HG03135 (cell line): ENCODE results near the gene IRX6.

Experiments used
- ATAC-seq: cut with Tn5 transposase; IDR thresholded peaks from one replicate; pipeline ENCODE4 v1.9.1; 2021; ENCODE audit warnings: mild to moderate bottlenecking, moderate library complexity; ENCODE audit not compliant: unreplicated experiment

The IRX6 gene

DNA sequence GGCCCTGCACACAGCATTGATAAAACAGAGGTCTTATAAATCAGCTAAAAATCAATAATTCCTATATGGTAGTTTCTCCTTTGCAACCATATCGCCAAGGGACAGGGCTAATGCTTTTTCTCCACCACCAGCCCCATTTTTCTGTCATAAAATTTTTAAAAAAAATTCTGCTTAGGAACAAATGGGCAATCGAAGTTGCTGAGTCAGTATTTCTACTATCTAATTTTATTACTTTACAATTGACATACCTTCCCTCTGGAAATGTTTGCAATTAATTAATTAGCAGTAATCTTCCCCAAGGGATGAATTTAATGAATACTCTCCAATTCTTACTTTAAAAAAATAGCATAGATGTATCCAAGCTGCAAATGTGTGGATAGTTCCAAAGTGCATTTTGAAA, 1.7 kb upstream of the IRX6 start:
- no peak for ATAC-seq

DNA sequence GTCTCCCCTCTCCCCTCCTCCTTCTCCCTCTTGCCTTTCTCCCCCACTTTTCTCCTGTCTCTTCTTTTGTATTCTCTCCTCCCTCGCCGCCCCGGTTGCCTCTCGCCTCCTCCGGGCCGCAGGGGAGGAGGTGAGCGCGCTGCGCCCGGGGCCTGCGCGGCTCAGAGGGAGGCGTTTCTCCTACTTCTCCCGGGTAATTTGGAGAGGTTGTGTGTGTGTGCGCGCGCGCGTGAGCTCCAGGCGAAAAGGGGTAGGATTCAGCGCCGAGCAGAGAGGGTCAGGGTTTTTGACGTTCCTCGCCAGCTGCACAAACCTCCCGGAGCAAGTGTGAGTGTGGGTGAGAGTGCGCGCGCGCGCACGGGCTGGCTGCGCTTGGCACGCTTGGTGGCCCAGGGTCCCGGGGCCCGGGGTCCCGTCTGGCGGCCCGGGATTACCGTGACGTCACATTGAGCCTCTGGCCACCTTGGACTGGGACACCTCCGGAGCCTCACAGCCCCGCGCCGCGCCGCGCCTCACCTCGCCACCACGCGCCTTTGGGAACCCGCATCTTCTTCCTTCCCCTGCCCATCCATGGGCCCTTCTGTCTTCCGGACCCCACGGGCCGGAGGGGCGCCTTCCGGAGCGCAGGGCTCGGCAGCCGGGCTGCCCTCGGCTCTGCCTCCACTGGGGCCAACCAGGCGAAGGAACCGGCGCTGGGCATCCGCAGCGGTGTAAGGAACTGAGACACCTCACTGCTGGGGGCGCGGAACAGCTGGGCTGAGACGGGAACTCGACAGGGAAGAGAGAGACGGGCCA, 479 bp downstream of the IRX6 start:
- ATAC-seq, result no peak

DNA sequence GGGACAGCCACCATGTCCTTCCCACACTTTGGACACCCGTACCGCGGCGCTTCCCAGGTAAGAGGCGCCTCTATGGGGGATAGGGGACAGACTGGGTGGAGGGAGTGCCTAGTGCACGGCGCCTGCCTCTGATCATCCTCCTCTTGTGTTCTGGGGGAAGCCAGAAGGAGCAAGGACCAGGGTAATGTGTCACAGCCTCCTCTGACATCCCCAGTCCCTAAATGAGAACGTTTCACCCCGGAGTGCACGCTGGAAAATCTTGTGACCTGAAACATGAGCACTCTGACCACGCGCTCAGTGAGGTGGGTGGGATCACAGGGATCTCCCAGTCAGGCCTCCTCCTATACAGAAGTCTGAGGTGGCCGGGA, 1.1 kb downstream of the IRX6 start:
- ATAC-seq, result no peak

DNA sequence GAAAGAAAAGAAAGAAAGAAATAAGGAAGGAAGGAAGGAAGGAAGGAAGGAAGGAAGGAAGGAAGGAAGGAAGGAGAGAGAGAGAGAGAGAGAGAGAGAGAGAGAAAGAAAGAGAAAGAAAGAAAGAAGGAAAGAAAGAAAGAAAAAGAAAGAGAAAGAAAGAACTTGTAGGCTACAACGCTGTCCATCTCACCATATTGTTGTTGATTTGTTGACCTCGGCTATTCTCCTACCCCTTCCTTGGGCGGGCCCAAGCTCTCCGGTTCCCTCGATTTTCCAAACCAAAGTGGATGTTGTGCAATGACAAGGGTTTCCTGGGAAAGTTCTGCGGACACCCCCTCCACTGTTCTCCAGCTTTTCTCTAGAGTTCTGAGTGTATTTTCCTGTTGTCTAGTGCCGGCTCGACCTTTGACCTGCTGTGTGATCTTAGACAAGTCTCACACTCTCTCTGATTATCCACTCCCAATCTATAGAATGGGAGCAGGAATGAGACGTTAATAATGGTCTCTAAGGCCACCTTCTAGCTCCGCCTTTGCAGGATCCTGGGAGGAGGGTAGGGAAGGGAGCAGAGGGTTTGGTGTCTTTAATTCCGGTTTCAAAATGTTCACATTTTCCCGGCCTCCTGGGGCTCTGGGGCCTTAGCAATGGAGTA, 1.6 kb downstream of the IRX6 start:
- no peak for ATAC-seq

DNA sequence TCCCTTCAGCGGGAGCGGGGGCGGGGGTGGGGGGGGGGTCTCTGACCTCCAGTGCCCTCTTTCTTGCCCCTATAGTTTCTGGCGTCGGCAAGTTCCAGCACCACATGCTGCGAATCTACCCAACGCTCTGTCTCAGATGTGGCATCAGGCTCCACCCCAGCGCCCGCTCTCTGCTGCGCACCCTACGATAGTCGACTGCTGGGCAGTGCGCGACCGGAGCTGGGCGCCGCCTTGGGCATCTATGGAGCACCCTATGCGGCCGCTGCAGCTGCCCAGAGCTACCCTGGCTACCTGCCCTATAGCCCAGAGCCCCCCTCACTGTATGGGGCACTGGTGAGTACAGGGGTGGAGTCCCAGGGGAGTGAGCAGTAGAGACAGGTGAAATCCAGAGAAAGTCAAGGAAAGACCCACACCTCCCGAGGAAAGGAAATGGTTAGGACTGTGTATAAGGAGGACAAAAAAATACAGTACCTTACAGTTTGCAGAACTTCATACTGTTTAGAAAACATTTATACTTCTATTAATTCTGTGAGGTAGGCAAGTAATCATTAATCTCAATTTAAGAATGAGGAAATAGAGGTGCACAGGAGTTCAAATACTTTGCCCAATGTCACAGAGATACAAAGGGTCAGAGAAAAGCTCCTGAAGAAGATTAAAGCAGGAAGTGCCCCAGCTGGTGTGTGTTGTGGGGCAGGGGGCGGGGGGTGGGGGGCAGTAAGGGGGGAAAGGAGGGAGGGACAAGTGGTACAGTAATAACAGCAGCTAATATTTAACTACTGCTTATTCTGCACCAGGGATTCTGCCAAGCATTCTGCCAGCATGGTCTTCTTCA, 2.5 kb downstream of the IRX6 start:
- ATAC-seq, result no peak

DNA sequence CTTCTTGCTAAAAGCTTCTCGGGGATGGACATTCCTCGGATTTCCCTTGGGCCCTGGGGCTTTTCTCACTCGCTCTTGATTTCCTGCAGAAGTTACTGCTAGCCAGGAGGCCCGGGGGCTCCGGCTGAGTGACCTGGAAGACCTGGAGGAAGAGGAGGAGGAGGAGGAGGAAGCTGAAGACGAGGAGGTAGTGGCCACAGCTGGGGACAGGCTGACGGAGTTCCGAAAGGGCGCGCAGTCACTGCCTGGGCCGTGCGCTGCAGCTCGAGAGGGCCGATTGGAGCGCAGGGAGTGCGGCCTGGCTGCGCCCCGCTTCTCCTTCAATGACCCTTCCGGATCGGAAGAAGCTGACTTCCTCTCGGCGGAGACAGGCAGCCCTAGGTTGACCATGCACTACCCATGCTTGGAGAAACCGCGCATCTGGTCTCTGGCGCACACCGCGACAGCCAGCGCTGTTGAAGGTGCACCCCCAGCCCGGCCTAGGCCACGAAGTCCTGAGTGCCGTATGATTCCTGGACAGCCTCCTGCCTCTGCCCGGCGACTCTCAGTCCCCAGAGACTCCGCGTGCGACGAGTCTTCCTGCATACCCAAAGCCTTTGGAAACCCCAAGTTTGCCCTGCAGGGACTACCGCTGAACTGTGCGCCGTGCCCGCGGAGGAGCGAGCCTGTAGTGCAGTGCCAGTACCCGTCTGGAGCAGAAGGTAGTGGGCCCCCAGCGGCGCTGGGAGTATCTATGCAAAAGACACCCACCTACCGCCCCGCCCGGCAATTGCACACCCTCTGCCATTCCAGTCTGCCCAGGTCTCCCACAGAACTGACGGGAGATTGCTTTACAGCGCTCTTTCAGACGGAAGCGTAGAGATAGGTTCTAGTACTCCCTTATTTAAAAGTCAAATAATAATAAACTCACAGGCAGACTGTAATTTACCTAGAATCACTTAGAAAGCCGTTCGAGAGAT, 4.9 kb downstream of the IRX6 start:
- ATAC-seq, result no peak

DNA sequence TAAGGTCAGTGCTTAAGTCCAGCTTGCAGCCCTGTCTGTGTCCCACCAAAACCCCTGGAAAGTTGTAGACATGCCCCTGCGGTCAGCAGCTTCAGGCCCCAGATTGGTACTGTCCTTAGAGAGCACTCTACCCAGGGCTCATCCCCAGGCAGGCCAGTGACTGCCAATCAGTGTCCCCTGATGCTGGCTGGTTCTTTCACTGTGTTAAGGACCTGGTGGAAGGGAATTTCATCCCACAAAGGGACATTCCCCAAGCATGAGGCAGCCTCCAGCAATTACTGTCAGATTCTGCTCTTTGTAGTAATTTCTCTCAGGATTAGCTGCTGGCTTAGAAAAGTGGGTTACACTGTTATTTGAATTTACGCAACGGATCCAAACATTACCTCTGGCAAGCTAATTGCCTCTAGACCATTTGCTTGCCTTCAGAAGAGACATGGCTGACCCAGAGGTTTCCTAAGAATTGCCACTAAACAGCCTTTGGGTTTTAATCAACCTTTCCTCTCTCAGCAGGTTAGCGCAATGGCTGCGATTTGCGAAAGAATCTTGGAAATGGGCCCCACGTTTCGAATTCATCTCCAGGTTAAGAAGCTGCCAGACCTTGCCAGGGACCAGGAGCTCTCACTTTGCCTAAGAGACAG, 5.9 kb downstream of the IRX6 start:
- no peak for ATAC-seq

DNA sequence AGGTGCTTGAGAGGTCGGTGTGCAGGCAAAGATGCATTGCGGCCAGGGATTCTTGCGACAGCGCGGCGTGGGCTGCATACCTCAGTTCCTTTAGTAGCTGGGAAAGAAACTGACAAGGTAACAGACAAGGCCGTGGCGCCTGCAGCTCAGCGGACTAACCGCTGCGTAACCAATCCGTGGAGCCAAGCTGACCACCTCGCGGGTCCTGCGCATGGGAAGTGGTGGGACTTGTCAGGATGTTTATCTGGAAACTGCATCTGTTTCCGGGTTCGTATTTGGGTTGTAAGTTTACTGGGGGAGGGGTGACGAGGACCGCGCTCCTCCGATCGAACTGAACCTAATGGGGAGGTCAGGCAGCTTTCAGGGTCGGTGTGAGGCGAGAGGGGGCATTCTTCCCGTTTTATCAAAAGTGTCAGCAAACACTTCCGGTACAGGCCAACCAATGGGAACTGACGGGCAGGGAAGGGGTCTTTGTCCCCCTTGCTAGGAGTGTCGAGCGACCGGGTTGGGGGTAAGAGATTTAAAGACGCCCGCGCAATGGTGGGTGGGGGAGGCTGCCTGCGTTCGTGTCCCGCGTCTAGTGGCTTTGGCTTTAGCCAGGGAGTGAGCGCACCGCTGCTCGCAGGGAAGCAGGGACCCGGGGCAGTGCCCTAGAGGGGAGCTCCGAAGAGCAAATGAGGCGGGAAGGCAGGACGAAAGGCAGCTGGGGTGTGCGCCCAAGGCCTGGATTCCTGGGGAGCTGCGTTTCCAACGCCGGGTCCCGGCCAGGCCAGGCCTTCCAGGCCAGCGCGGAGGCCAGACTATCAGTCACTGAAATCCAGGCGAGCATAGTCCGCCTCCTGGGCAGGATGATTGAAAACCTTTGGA, 7.0 kb downstream of the IRX6 start:
- no peak for ATAC-seq

DNA sequence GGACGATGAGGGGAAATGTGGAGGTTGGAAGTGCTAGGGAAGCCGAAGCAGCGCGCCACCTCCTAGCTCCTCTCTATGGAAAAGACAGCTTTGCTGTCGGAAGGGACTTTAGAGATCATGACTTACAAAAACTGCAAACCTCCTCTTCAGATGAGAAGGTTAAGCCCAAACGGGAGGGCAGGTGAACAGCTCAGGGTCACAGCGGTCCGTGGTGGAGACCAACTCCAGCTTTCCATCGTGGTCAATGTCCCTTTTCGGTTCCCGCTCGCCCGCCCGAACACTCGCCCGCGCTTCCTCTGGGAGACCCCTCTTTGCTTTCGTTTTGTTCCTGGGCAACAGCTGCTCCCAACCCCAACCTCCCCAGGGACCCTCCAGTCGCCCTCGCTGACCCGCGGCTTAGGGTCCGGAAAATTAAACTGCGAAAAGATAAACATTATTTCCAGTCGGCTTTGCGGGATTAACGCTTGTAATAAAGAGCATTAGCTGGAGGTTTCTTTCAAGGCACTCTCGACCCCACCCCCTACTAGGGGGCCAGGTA, 7.7 kb downstream of the IRX6 start:
- ATAC-seq, result no peak

DNA sequence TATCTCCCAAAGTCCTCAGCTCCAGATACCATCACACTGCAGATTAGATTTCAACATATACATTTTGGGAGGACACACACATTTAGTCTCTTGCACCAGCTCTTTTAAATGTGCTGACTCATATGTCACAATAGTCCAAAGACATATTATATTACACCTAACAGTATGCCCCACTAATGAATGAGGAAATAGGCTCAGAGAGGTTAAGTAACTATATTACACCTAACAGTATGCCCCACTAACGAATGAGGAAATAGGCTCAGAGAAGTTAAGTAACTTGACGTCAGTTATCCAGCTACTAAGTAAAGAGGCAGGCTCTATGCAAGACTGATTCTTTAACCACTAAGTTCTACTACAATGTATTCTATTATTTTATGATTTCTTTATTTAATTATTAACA, 9.7 kb downstream of the IRX6 start:
- ATAC-seq, result peak; percentile 44

DNA sequence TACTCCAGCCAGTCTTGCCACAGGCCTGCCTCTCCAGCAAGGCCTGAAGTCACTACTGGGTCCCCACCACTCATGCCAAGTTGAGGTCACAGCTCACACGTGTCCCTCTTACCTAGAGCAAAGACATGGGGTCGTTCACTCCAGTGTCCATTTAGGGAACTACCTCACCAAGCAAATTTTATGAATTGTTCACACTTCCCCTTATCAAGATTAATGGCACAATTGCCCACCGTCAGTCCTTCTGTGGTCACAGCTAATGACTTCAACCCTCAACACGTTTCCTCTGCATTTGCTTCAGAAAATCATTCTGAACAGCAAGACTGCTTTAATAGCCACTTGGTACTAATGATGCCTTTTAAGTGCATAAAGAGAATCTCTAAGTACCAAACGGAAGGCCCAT, 14.6 kb downstream of the IRX6 start:
- no peak for ATAC-seq

DNA sequence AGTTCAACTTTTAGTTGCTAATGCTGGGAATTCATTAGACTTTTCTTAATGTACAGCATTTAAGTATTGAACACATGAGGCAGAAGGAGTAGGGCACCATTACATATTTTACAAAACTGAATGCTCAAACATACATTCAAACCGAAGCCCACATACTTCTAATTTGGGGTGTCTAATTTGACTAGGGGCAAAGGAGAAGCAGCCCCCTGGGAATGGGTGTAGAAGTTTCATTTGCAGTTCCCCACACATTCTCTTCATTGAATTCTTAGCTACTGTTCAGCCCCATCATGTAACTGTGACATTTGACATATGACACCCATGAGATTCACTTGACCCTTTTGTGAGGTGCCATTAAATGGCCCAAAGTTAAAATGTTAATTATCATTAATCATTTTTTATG, 16.4 kb downstream of the IRX6 start:
- no peak for ATAC-seq

DNA sequence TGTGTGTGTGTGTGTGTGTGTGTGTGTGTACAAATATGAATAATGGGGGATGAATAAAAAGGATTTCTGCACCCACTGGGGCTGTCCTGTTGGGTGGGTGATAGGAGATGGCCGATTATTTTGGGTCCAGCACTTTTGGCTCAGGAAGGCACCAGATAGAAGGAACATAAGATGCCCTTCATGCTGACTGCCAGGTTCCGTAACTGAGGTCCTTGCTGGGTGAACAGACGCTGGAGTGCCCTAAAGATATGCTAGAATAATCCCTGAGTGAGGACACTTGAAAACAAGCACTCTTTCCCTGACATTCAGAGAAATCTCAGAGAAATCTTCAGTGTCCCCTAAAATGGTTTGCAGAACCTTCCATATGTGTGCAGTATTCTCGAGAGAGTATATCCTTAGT, 17.7 kb downstream of the IRX6 start:
- ATAC-seq, result no peak

DNA sequence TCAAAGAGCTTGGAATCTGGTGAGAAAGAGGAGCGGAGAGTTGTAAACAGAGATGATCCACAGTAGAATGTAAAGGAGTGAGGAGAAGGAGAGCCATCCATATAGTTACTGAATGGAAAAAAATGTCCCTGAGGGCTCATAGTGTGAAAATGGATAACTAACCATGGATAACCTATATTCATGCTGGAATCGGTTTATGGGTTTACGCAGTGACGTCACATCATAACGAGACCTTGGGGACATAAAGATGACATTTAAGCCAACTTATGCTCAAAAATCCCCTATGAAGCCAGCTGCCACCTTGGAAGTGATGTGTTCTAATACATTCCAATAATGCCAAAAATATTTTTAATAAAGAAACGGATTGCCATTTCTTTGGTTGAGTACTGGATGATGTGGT, 22.5 kb downstream of the IRX6 start:
- no peak for ATAC-seq

DNA sequence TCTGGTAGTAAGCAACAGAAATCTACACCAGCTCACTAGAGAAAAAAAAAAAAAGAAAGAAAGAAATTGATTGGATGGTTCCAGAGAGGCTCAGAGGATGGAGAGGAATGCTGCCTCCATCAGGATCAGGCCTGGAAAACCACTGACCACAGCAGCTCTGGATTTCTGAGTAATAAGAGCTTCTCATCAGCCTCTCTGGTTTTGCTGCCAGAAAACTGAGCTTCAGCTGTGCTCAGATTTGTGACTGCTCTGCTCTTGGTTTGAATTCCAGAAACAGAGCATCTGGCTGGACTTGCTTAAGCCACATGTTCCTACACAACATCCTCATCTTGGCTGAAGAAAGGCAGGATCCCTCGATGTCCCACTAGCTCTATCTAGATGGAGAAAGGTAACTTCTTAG, 25.9 kb downstream of the IRX6 start:
- ATAC-seq, result no peak

DNA sequence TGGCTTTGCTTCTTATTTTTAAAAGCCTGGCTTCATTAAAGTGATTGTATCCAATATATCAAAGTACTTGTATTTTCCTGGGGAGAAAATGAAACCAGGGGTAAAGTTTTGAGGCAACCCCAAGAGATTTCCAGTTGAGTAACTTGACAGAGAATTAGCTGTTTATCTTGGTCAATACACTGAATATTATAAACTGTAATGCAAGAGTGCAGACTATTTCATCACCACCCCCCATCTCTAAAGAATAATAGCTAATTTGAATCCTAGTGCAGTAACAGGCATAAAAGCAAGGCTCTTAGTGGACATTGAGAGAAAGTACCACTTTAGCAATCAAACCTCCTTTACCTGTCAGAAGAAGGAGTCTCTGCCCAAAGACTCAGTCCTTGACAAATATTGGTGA, 27.0 kb downstream of the IRX6 start:
- no peak for ATAC-seq

DNA sequence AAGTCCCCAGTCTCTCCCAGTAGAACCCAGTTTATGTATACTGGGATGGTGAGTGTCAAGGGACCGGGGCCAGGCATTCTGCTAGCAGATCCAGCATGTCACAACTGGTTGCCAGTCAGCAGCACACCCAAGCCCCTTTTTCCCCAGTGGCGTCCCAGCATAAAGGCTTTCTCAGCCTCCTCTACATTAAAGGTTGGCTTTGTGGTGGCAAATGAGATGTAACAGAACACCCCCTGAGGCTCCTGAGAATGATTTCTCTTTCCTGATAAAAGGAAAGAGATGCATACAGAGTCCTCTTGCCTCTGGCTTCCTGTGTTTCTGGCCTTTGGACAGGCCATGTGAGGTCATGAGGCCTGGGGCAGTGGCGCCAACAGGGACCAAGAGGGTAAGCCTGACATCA, 27.9 kb downstream of the IRX6 start:
- no peak for ATAC-seq

DNA sequence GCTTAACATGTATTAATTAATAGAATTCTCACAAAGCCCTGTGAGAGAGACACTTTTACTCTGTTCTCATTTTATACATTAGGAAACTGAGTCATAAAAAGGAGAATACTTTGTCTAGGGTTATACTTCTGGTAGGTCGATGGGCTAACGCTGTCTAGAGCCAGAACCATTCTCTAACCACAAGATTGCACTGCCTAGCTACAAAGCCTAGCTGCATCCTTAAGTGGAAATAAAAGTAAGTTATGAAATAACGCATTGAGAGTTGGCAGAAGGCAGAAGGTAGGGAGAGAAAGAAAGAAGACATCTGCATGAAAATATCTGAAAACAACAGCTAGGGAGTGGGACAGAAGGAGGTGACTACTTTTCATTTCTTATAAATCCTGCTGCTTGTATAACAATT, 33.2 kb downstream of the IRX6 start:
- no peak for ATAC-seq

DNA sequence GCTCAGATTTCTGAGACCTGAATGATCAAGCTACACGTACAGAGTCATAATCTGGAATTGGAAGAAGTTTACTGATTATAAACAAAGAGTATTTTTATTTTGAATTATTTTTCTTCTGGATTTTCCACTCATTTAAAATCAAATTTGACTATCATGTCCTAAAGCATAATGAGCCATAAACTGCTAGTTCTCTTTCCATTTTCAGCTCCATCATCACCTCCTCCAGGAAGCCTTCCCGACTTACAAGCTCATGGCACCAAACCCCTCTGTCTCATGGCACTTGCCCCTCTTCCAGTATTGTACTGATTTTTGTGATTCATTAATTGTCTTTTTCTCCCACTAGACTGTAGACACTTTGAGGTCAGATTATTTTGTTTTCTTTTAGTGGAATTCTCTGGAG, 35.9 kb downstream of the IRX6 start:
- ATAC-seq, result no peak
